GM18861 (cell line): ENCODE data around the gene HSPB8.

Source experiments
- ATAC-seq: cut with Tn5 transposase; IDR thresholded peaks from one replicate; pipeline ENCODE4 v1.9.1; 2021; ENCODE audit not compliant: unreplicated experiment

The HSPB8 gene

GRCh38 chr12:119169150-119169549 lies 9.6 kb upstream of the HSPB8 start:
- ATAC-seq: no peak

- no peak for ATAC-seq
Measured at GRCh38 chr12:119171291-119171690, 7.4 kb upstream of the HSPB8 start.

- no peak for ATAC-seq
Measured at GRCh38 chr12:119171691-119172425, 6.9 kb upstream of the HSPB8 start.

GRCh38 chr12:119175081-119175480 lies 3.6 kb upstream of the HSPB8 start:
- ATAC-seq: no peak

GRCh38 chr12:119176267-119177055 lies 2.3 kb upstream of the HSPB8 start:
- no peak for ATAC-seq

GRCh38 chr12:119177056-119177325 lies 1.7 kb upstream of the HSPB8 start:
- ATAC-seq: no peak

- ATAC-seq: no peak
Measured at GRCh38 chr12:119177724-119178380, 879 bp upstream of the HSPB8 start.

- no peak for ATAC-seq
Measured at GRCh38 chr12:119179335-119180021, 747 bp downstream of the HSPB8 start.

GRCh38 chr12:119180380-119181040 lies 1.8 kb downstream of the HSPB8 start:
- ATAC-seq: no peak

- no peak for ATAC-seq
Measured at GRCh38 chr12:119181202-119181601, 2.5 kb downstream of the HSPB8 start.

GRCh38 chr12:119181944-119182343 lies 3.2 kb downstream of the HSPB8 start:
- ATAC-seq: no peak

- no peak for ATAC-seq
Measured at GRCh38 chr12:119182701-119183493, 4.2 kb downstream of the HSPB8 start.

GRCh38 chr12:119183942-119184695 lies 5.4 kb downstream of the HSPB8 start:
- ATAC-seq: no peak

GRCh38 chr12:119195256-119195655 lies 16.5 kb downstream of the HSPB8 start:
- ATAC-seq: no peak

- no peak for ATAC-seq
Measured at GRCh38 chr12:119198440-119198839, 19.7 kb downstream of the HSPB8 start.

- no peak for ATAC-seq
Measured at GRCh38 chr12:119200601-119201000, 21.9 kb downstream of the HSPB8 start.

GRCh38 chr12:119201789-119202543 lies 23.2 kb downstream of the HSPB8 start:
- no peak for ATAC-seq

GRCh38 chr12:119202544-119202943 lies 23.8 kb downstream of the HSPB8 start:
- ATAC-seq: no peak

GRCh38 chr12:119204131-119204530 lies 25.4 kb downstream of the HSPB8 start:
- no peak for ATAC-seq
